OCI-LY7 (cell line): ENCODE results near the gene GLIPR2. TPM values are rescaled to one million over a fixed set of nuclear protein-coding genes. Genes with fewer than 3 reads are reported as not detected.
A peak's percentile ranks its signal among the peaks of the same experiment; 100 is the strongest.

ENCODE experiments used
- BruUV-seq: library from RNA; stranded (reverse); fragments of 400-500 nt; replicated peaks from 2 replicates; lab custom pipeline; 2021; lab: Mats Ljungman, UMichigan
- CTCF ChIA-PET: fragments of 300-600 bp; sonication (Branson Sonifier 250); formaldehyde crosslinking; loops from one replicate; lab custom pipeline; 2022; ENCODE audit warnings: antibody characterized with exemption; ENCODE audit not compliant: unreplicated experiment; lab: Charles Lee
- POLR2A ChIA-PET: fragments of 300-600 bp; sonication (Branson Sonifier 250); formaldehyde crosslinking; loops from one replicate; lab custom pipeline; 2022; ENCODE audit warnings: antibody characterized with exemption; lab: Charles Lee
- DNase-seq: peaks from one replicate; pipeline ENCODE4 v3.0.0-alpha.2; 2015; ENCODE audit warnings: low spot score
- H2AFZ ChIP-seq: fragments of 200-600 bp; sonication (generic), shearing (Covaris generic); 2 replicates; pipeline ENCODE4 v1.6.1; 2014; ENCODE audit warnings: mild to moderate bottlenecking, antibody characterized with exemption, low read length, moderate library complexity
- H3K27ac ChIP-seq: fragments of 200-600 bp; sonication (generic); 2 replicates; pipeline ENCODE4 v1.5.1; 2014; ENCODE audit warnings: mixed run types, low read depth, mild to moderate bottlenecking, moderate library complexity, low read length, inconsistent platforms; ENCODE audit not compliant: poor library complexity, severe bottlenecking
- H3K36me3 ChIP-seq: fragments of 200-600 bp; sonication (generic); 2 replicates; pipeline ENCODE4 v1.6.1; 2014; ENCODE audit warnings: mild to moderate bottlenecking, antibody characterized with exemption, low read length, moderate library complexity, mixed read lengths; ENCODE audit not compliant: insufficient read depth
- H3K4me1 ChIP-seq: fragments of 200-600 bp; sonication (generic); 2 replicates; pipeline ENCODE4 v1.5.1; 2014; ENCODE audit warnings: mild to moderate bottlenecking, low read length; ENCODE audit not compliant: insufficient read depth, poor library complexity, severe bottlenecking
- H3K4me2 ChIP-seq: fragments of 200-600 bp; sonication (generic); 2 replicates; pipeline ENCODE4 v1.6.1; 2014; ENCODE audit warnings: mild to moderate bottlenecking, low read length
- H3K4me3 ChIP-seq: fragments of 200-600 bp; sonication (generic); 2 replicates; pipeline ENCODE4 v1.5.1; 2014; ENCODE audit warnings: mild to moderate bottlenecking, low read depth, low read length; ENCODE audit not compliant: poor library complexity, severe bottlenecking
- H3K79me2 ChIP-seq: fragments of 200-600 bp; sonication (generic); 2 replicates; pipeline ENCODE4 v1.6.1; 2016; ENCODE audit warnings: low read depth, mild to moderate bottlenecking, low read length, moderate library complexity, mixed read lengths; ENCODE audit not compliant: insufficient read depth
- H3K9me2 ChIP-seq: fragments of 200-600 bp; sonication (generic); 2 replicates; pipeline ENCODE4 v1.6.1; 2016; ENCODE audit warnings: mild to moderate bottlenecking, low read length, mixed read lengths; ENCODE audit not compliant: insufficient read depth
- H3K9me3 ChIP-seq: fragments of 200-600 bp; sonication (generic); 2 replicates; pipeline ENCODE4 v1.6.1; 2014; ENCODE audit warnings: mild to moderate bottlenecking, mixed run types, low read length, mixed read lengths
- H4K20me1 ChIP-seq: fragments of 200-600 bp; sonication (generic); 2 replicates; pipeline ENCODE4 v1.6.1; 2014; ENCODE audit warnings: mild to moderate bottlenecking, antibody characterized with exemption, low read length, moderate library complexity, mixed read lengths; ENCODE audit not compliant: insufficient read depth
- EZH2phosphoT487 ChIP-seq: fragments of 200-600 bp; sonication (generic); IDR thresholded peaks from 2 replicates; pipeline ENCODE4 v1.6.1; 2018; ENCODE audit warnings: low read depth, borderline replicate concordance, mild to moderate bottlenecking, mixed run types, antibody characterized with exemption, low read length, moderate library complexity, mixed read lengths
- intact Hi-C: fragments of 100-400 bp; cut with micrococcal nuclease; formaldehyde crosslinking; loops from one replicate; pipeline ENCODE4 v1.10.0; 2022; ENCODE audit not compliant: unreplicated experiment
- total RNA-seq, 2 experiments: library from RNA; depleted of rRNA in 1 of 2; stranded (reverse); fragments of >200 nt in 1 of 2; shearing (Covaris generic) in 1 of 2; gene quantifications; 2 replicates each; pipeline ENCODE4 v1.2.3, GENCODE V29; 2014 to 2022
- TF ChIP-seq, protein P1 (sequence below): fragments of 200-600 bp; sonication (generic); conservative IDR thresholded peaks from 2 replicates; pipeline ENCODE4 v1.5.1; 2014; ENCODE audit warnings: mild to moderate bottlenecking, antibody characterized with exemption, low read length, moderate library complexity, mixed read lengths

The GLIPR2 gene
- total RNA-seq, 2 experiments from 2014 or later = not detected

DNA sequence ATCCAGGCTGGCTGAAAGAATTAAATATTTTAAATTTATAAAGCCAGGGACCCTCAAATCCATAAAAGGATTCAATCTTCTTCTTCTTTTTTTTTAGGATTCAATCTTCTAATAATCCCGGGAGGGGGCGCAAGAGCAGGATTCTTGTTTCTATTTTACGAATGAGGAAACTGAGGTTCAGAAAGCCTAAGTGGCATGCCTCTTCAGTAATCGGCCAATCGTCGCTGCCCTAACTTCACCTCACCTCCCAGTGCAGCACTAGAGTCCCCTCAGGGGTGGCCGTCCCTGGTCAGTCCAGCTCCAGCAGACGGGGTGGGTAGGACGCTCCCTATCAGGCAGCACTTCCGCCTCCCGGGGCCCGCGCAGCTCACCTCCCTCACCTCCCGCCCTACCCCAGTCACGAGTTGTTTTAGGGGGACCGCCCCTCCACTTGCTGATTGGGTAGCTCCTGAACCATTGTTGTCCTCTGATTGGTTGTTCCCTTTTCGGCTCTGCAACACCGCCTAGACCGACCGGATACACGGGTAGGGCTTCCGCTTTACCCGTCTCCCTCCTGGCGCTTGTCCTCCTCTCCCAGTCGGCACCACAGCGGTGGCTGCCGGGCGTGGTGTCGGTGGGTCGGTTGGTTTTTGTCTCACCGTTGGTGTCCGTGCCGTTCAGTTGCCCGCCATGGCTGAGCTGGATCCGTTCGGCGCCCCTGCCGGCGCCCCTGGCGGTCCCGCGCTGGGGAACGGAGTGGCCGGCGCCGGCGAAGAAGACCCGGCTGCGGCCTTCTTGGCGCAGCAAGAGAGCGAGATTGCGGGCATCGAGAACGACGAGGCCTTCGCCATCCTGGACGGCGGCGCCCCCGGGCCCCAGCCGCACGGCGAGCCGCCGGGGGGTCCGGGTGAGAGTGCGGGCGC, 54.1 kb downstream of the GLIPR2 start, which contains the start of gene CLTA:
CLTA (plus strand) TSS at position 534 of the 902 bp plus-strand sequence; CDS start at position 670, 136 bp downstream.
- BruUV-seq = no TSS peak
- ChIA-PET POLR2A (interaction anchor here (0.6 to 3.9 kb wide), 20 partner anchors 11 to 550 kb away, joined by 3 to 18 read pairs (median 4); partner anchors contain the start of gene GNE), CTCF (interaction anchor here (0.6 to 1.9 kb wide), 6 partner anchors 24 to 575 kb away, joined by 3 to 4 read pairs (median 4); no protein-coding TSS in a partner anchor)
- Histone ChIP-seq H3K36me3 (peaks cover 34% of the 10 kb centered on the region), H3K4me1 (peaks cover 40% of the 10 kb centered on the region), H3K27ac (peak within 1 kb of the TSS; percentile 73), H3K79me2 (peaks cover 48% of the 10 kb centered on the region), H4K20me1 (peaks cover 32% of the 10 kb centered on the region), H3K9me3 (no peaks in the 10 kb centered on the region), H3K9me2 (no peaks in the 10 kb centered on the region), H3K4me2 (peak within 1 kb of the TSS; percentile 97), H2AFZ (peak within 1 kb of the TSS; percentile 65), H3K4me3 (peak within 1 kb of the TSS; percentile 92)
- DNase-seq = peak; percentile 99
- intact Hi-C loops = loop anchor here (1.0 to 5.0 kb wide), 4 partner anchors 38 to 138 kb away; partner anchors contain the start of gene GNE
- TF ChIP-seq, protein P1, sequence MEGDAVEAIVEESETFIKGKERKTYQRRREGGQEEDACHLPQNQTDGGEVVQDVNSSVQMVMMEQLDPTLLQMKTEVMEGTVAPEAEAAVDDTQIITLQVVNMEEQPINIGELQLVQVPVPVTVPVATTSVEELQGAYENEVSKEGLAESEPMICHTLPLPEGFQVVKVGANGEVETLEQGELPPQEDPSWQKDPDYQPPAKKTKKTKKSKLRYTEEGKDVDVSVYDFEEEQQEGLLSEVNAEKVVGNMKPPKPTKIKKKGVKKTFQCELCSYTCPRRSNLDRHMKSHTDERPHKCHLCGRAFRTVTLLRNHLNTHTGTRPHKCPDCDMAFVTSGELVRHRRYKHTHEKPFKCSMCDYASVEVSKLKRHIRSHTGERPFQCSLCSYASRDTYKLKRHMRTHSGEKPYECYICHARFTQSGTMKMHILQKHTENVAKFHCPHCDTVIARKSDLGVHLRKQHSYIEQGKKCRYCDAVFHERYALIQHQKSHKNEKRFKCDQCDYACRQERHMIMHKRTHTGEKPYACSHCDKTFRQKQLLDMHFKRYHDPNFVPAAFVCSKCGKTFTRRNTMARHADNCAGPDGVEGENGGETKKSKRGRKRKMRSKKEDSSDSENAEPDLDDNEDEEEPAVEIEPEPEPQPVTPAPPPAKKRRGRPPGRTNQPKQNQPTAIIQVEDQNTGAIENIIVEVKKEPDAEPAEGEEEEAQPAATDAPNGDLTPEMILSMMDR = peak; percentile 93
- TF ChIP-seq EZH2phosphoT487 = no peak

DNA sequence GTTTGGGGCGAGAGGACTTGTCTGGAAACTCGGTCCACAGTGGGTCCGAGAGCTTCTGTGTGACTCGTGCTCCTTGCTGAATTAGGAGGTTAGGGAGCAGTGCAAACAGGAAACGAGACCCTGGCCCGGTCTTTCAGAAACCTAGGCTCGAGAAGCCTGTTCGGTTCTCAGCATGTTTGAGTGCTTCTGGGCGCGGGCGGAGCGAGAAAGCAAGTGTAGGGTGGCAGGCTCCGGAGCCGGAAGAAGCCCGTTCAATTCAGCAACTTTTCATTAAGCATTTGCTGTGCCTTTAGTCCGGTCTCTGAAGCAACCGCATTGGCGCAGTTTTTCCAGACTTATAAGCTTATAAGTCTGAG, 54.7 kb downstream of the GLIPR2 start:
- Histone ChIP-seq H3K4me1 (peaks cover 40% of the 10 kb centered on the region), H3K4me2 (peak overlapping the region; percentile 97), H3K36me3 (peaks cover 34% of the 10 kb centered on the region), H2AFZ (peak overlapping the region; percentile 46; the same call in 1 of the 2 replicates), H3K9me3 (no peaks in the 10 kb centered on the region), H3K27ac (peak overlapping the region; percentile 73), H4K20me1 (peaks cover 32% of the 10 kb centered on the region), H3K9me2 (no peaks in the 10 kb centered on the region), H3K79me2 (peaks cover 51% of the 10 kb centered on the region), H3K4me3 (peak overlapping the region; percentile 92)
- DNase-seq = peak; percentile 67
- BruUV-seq = no TSS peak
- CTCF ChIA-PET = interaction anchor here (0.6 to 1.0 kb wide), 3 partner anchors 111 to 574 kb away, joined by 3 to 4 read pairs (median 3); no protein-coding TSS in a partner anchor
- intact Hi-C loops = loop anchor here (2.0 to 5.0 kb wide), 2 partner anchors 38 to 51 kb away; no protein-coding TSS in a partner anchor
- POLR2A ChIA-PET = interaction anchor here (0.6 to 3.9 kb wide), 12 partner anchors 10 to 443 kb away, joined by 3 to 18 read pairs (median 4); partner anchors contain the start of gene GNE
- no peak for TF ChIP-seq EZH2phosphoT487
- TF ChIP-seq, protein P1 = no peak
